MM.1S (cell line): ENCODE measurements around the gene RAB11FIP4.

Source experiments
- DNase-seq: peaks from one replicate; pipeline ENCODE4 v3.0.0-alpha.2; 2015
- H2AFZ ChIP-seq: fragments of 300-600 bp; sonication (generic); 2 replicates; pipeline ENCODE4 v1.6.0; 2016; ENCODE audit warnings: antibody characterized with exemption, low read length
- H3F3A ChIP-seq: fragments of 300-600 bp; sonication (generic); 2 replicates; pipeline ENCODE4 v1.6.1; 2016; ENCODE audit warnings: mild to moderate bottlenecking, antibody characterized with exemption, low read length, moderate library complexity, mixed read lengths; ENCODE audit not compliant: insufficient read depth
- H3K27ac ChIP-seq: fragments of 300-600 bp; sonication (generic); 2 replicates; pipeline ENCODE4 v1.5.1; 2016; ENCODE audit warnings: mild to moderate bottlenecking, low read length
- H3K27me3 ChIP-seq: fragments of 300-600 bp; sonication (generic); replicated peaks from 2 replicates; pipeline ENCODE4 v1.6.0; 2016; ENCODE audit warnings: low read length; ENCODE audit not compliant: insufficient read depth
- H3K36me3 ChIP-seq: fragments of 300-600 bp; sonication (generic); replicated peaks from 2 replicates; pipeline ENCODE4 v1.6.1; 2016; ENCODE audit warnings: mild to moderate bottlenecking, low read length, mixed read lengths; ENCODE audit not compliant: insufficient read depth
- H3K4me1 ChIP-seq: fragments of 300-600 bp; sonication (generic); 2 replicates; pipeline ENCODE4 v1.6.1; 2016; ENCODE audit warnings: low read length, mixed read lengths
- H3K4me2 ChIP-seq: fragments of 300-600 bp; sonication (generic); 2 replicates; pipeline ENCODE4 v1.6.0; 2016; ENCODE audit warnings: low read depth, low read length
- H3K4me3 ChIP-seq: fragments of 300-600 bp; sonication (generic); 2 replicates; pipeline ENCODE4 v1.5.1; 2016; ENCODE audit warnings: low read length, mixed read lengths
- H3K79me2 ChIP-seq: fragments of 300-600 bp; sonication (generic); 2 replicates; pipeline ENCODE4 v1.6.1; 2016; ENCODE audit warnings: mixed run types, low read length, mixed read lengths
- H3K9ac ChIP-seq: fragments of 300-600 bp; sonication (generic); 2 replicates; pipeline ENCODE4 v1.6.1; 2016; ENCODE audit warnings: low read length, mixed read lengths
- H3K9me2 ChIP-seq: fragments of 300-600 bp; sonication (generic); replicated peaks from 2 replicates; pipeline ENCODE4 v1.6.1; 2016; ENCODE audit warnings: mild to moderate bottlenecking, low read length, mixed read lengths; ENCODE audit not compliant: insufficient read depth
- H3K9me3 ChIP-seq: fragments of 300-600 bp; sonication (generic); replicated peaks from 2 replicates; pipeline ENCODE4 v1.6.1; 2016; ENCODE audit warnings: mild to moderate bottlenecking, low read length, mixed read lengths; ENCODE audit not compliant: insufficient read depth
- H4K20me1 ChIP-seq: fragments of 300-600 bp; sonication (generic); 2 replicates; pipeline ENCODE4 v1.6.1; 2016; ENCODE audit warnings: mild to moderate bottlenecking, low read length, moderate library complexity, mixed read lengths; ENCODE audit not compliant: insufficient read depth
- CTCF ChIP-seq: fragments of 300-600 bp; sonication (generic); IDR thresholded peaks from 2 replicates; pipeline ENCODE4 v1.5.1; 2016; ENCODE audit warnings: antibody characterized with exemption, low read length, mixed read lengths
- EZH2 ChIP-seq: fragments of 300-600 bp; sonication (generic); optimal IDR thresholded peaks from 2 replicates; pipeline ENCODE3; 2017; ENCODE audit warnings: low read depth, mild to moderate bottlenecking, antibody characterized with exemption, low read length, mixed read lengths
- EZH2phosphoT487 ChIP-seq: fragments of 300-600 bp; sonication (generic); IDR thresholded peaks from 2 replicates; pipeline ENCODE4 v1.6.1; 2018; ENCODE audit warnings: antibody characterized with exemption, low read length

RAB11FIP4 gene

DNA sequence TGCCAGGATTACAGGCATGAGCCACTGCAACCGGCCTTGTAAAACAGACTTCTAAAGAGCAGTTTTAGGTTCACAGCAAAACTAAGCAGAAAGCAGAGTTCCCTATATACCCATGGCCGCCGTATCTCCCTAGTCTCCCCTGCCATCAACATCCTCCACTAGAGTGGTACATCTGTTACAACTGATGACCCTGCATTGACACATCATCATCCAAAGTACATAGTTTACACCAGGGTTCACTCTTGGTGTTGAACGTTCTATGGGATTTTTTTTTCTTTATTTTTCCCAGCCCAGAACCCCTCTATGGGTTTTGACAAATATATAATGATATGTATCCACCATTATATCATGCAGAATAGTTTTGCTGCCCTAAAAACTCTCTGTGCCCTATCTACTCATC lies 155.2 kb downstream of the RAB11FIP4 start:
- H4K20me1 ChIP-seq: no peaks in the 10 kb centered on the region
- H3K4me1 ChIP-seq: no peaks in the 10 kb centered on the region

DNA sequence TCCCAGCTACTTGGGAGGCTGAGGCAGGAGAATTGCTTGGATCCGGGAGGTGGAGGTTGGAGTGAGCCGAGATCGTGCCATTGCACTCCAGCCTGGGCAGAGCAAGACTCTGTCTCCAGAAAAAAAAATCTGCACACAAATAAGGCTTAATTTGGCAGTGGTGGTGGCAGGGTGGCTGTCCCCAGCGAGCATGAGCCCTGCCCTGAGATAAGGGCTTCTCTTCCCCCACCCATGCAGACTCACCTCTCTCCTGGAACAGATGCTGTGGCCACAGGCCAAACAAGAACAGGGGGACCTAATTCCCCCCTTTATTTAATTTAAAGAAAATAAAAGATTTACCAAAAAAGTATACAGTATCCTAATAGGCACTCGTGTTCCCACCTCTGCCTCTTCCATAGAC lies 157.2 kb downstream of the RAB11FIP4 start:
- H2AFZ ChIP-seq: peak overlapping the region; percentile 78; the same call in 1 of the 2 replicates
- H3K36me3 ChIP-seq: no peaks in the 10 kb centered on the region
- H3K9me3 ChIP-seq: no peaks in the 10 kb centered on the region
- peak overlapping the region; percentile 90 for H3K4me3 ChIP-seq
- H3K4me2 ChIP-seq: peak overlapping the region; percentile 83
- H3K4me1 ChIP-seq: no peaks in the 10 kb centered on the region
- TF ChIP-seq EZH2phosphoT487: no peak
- TF ChIP-seq EZH2: no peak
- TF ChIP-seq CTCF: no peak
- H3F3A ChIP-seq: peaks cover 10% of the 10 kb centered on the region
- peak overlapping the region; percentile 80 for H3K9ac ChIP-seq
- no peaks in the 10 kb centered on the region for H3K9me2 ChIP-seq
- DNase-seq: peak; percentile 29
- 0 out of 2 replicates have a peak, but pooled peaks cover 2% of the 10 kb centered on the region for H3K79me2 ChIP-seq
- peak overlapping the region; percentile 86; the same call in 1 of the 2 replicates for H3K27ac ChIP-seq
- H4K20me1 ChIP-seq: no peaks in the 10 kb centered on the region
- no peaks in the 10 kb centered on the region for H3K27me3 ChIP-seq

More for the DNA sequence above, 155.2 kb downstream of the RAB11FIP4 start:
- H3K9me2 ChIP-seq: no peaks in the 10 kb centered on the region
- TF ChIP-seq EZH2 (no peak), EZH2phosphoT487 (no peak), CTCF (no peak)
- H3F3A ChIP-seq: peaks cover 10% of the 10 kb centered on the region
- H3K9ac ChIP-seq: no peak overlapping the region
- H2AFZ ChIP-seq: no peak overlapping the region
- no peaks in the 10 kb centered on the region for H3K27me3 ChIP-seq
- no peak overlapping the region for H3K4me2 ChIP-seq
- no peaks in the 10 kb centered on the region for H3K9me3 ChIP-seq
- no peak overlapping the region for H3K27ac ChIP-seq
- no peak for DNase-seq
- H3K79me2 ChIP-seq: 0 out of 2 replicates have a peak, but pooled peaks cover 2% of the 10 kb centered on the region
- no peaks in the 10 kb centered on the region for H3K36me3 ChIP-seq
- H3K4me3 ChIP-seq: no peak overlapping the region

- Histone ChIP-seq H3K27ac (peak overlapping the region; percentile 86; the same call in 1 of the 2 replicates), H3K9me3 (no peaks in the 10 kb centered on the region), H3K79me2 (0 out of 2 replicates have a peak, but pooled peaks cover 2% of the 10 kb centered on the region), H3K4me1 (no peaks in the 10 kb centered on the region), H2AFZ (peak overlapping the region; percentile 78), H3F3A (peaks cover 10% of the 10 kb centered on the region), H3K9ac (peak overlapping the region; percentile 80), H4K20me1 (no peaks in the 10 kb centered on the region), H3K9me2 (no peaks in the 10 kb centered on the region), H3K36me3 (no peaks in the 10 kb centered on the region), H3K4me3 (peak overlapping the region; percentile 90), H3K4me2 (peak overlapping the region; percentile 83), H3K27me3 (no peaks in the 10 kb centered on the region)
- TF ChIP-seq EZH2 (no peak), CTCF (no peak), EZH2phosphoT487 (no peak)
- DNase-seq: no peak
These were observed 157.6 kb downstream of the RAB11FIP4 start for GRCh38 chr17:31549121-31549524.
